8988T (cell line): ENCODE results near the gene AIFM1.

Source experiments
- DNase-seq: peaks from one replicate; pipeline ENCODE4 v3.0.0; 2011

Gene AIFM1

GRCh38 chrX:130165703-130166502, at the start of gene AIFM1:
Gene AIFM1, minus strand, starts transcription at chrX:130165841. Its CDS starts 185 bp downstream, at chrX:130165656.
- no peak for DNase-seq

GRCh38 chrX:130213376-130213775, 47.7 kb upstream of the AIFM1 start:
- DNase-seq = no peak

- DNase-seq = no peak
Observed at GRCh38 chrX:130212371-130212770, 46.7 kb upstream of the AIFM1 start.

- DNase-seq = no peak
Observed at GRCh38 chrX:130211415-130212186, 46.0 kb upstream of the AIFM1 start.

GRCh38 chrX:130204647-130205046, 39.0 kb upstream of the AIFM1 start:
- DNase-seq = no peak

- no peak for DNase-seq
Observed at GRCh38 chrX:130197464-130197863, 31.8 kb upstream of the AIFM1 start.

GRCh38 chrX:130196466-130196865, 30.8 kb upstream of the AIFM1 start:
- no peak for DNase-seq

- DNase-seq = no peak
Observed at GRCh38 chrX:130190801-130191200, 25.2 kb upstream of the AIFM1 start.

- no peak for DNase-seq
Observed at GRCh38 chrX:130186651-130187050, 21.0 kb upstream of the AIFM1 start.

- no peak for DNase-seq
Observed at GRCh38 chrX:130184857-130185256, 19.2 kb upstream of the AIFM1 start.

GRCh38 chrX:130184168-130184567, 18.5 kb upstream of the AIFM1 start:
- no peak for DNase-seq

- no peak for DNase-seq
Observed at GRCh38 chrX:130179579-130180215, 14.1 kb upstream of the AIFM1 start.

GRCh38 chrX:130179170-130179569, 13.5 kb upstream of the AIFM1 start:
- DNase-seq = no peak

GRCh38 chrX:130176942-130177341, 11.3 kb upstream of the AIFM1 start:
- DNase-seq = no peak

GRCh38 chrX:130176354-130176776, 10.7 kb upstream of the AIFM1 start:
- no peak for DNase-seq

- DNase-seq = no peak
Observed at GRCh38 chrX:130174937-130175336, 9.3 kb upstream of the AIFM1 start.

GRCh38 chrX:130174045-130174704, 8.5 kb upstream of the AIFM1 start:
- no peak for DNase-seq

GRCh38 chrX:130173190-130173895, 7.7 kb upstream of the AIFM1 start:
- DNase-seq = no peak

- no peak for DNase-seq
Observed at GRCh38 chrX:130172127-130172845, 6.6 kb upstream of the AIFM1 start.

- no peak for DNase-seq
Observed at GRCh38 chrX:130171446-130172126, 5.9 kb upstream of the AIFM1 start, which contains the start of gene RAB33A. Gene RAB33A, plus strand, starts transcription at chrX:130171962. Its CDS starts 101 bp downstream, at chrX:130172063.
